HFFc6 (cell line): Measurements from ENCODE around the gene ADGRD2. TPM values are rescaled to one million over a fixed set of nuclear protein-coding genes. Genes with fewer than 3 reads are reported as not detected.

ENCODE experiments used
- DNase-seq: peaks from one replicate; pipeline ENCODE4 v3.0.0-alpha.2; 2018
- H3K27ac Mint-ChIP-seq: 2 replicates; pipeline ENCODE4 v1.8.0; 2020; ENCODE audit warnings: mild to moderate bottlenecking, mixed read lengths
- H3K27me3 Mint-ChIP-seq: 2 replicates; pipeline ENCODE4 v1.8.0; 2021; ENCODE audit warnings: mild to moderate bottlenecking, moderate library complexity, mixed read lengths; ENCODE audit not compliant: insufficient read depth
- H3K36me3 Mint-ChIP-seq: 2 replicates; pipeline ENCODE4 v1.8.0; 2021; ENCODE audit warnings: low read depth, mixed read lengths
- H3K4me1 Mint-ChIP-seq: 2 replicates; pipeline ENCODE4 v1.8.0; 2020; ENCODE audit warnings: low read depth, mixed read lengths
- H3K4me3 Mint-ChIP-seq: 2 replicates; pipeline ENCODE4 v1.8.0; 2020; ENCODE audit warnings: mild to moderate bottlenecking, moderate library complexity, mixed read lengths
- H3K9me3 Mint-ChIP-seq: 2 replicates; pipeline ENCODE4 v1.8.0; 2020; ENCODE audit warnings: mild to moderate bottlenecking, mixed read lengths
- total RNA-seq, 6 experiments: library from RNA; stranded (reverse); fragmentation: NEBNext Ultra II Directional; extraction: Animal tissue kit (Norgen Biotek cat#: 25700); gene quantifications; 2 replicates in 1 of 6; 3 replicates in 5 of 6; pipeline ENCODE4 v1.2.3, GENCODE V29; 2021
- TF ChIP-seq, protein P1 (sequence below): fragments of 200-600 bp; sonication (generic); IDR thresholded peaks from 2 replicates; pipeline ENCODE4 v1.5.0; 2021; ENCODE audit warnings: antibody characterized with exemption, mild to moderate bottlenecking

Gene ADGRD2
- total RNA-seq, 6 experiments from 2014 or later = not detected

DNA sequence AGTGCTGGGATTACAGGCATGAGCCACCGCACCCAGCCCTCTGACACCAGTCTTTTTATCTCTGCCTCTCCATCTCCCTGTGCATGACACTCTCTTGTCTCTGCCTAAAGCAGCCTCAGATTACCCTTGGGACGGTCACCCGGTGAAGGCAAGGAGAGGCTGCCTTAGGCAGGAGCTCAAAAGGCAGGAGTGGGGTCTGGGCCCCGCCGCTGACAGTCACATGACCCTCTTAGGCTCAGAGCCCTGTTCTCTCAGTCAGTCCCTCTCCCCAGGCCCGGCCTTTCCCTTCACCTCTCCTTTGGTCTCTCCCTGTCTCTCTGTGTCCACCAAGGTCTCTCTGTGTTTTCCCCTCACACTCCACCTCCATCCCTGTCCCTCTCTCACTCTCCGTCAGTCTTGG lies 22.5 kb downstream of the ADGRD2 start:
- Mint-ChIP-seq H3K4me3 (no peak overlapping the region), H3K36me3 (no peaks in the 10 kb centered on the region), H3K4me1 (no peaks in the 10 kb centered on the region), H3K27me3 (peaks cover 33% of the 10 kb centered on the region), H3K27ac (no peak overlapping the region), H3K9me3 (no peaks in the 10 kb centered on the region)
- TF ChIP-seq, protein P1, sequence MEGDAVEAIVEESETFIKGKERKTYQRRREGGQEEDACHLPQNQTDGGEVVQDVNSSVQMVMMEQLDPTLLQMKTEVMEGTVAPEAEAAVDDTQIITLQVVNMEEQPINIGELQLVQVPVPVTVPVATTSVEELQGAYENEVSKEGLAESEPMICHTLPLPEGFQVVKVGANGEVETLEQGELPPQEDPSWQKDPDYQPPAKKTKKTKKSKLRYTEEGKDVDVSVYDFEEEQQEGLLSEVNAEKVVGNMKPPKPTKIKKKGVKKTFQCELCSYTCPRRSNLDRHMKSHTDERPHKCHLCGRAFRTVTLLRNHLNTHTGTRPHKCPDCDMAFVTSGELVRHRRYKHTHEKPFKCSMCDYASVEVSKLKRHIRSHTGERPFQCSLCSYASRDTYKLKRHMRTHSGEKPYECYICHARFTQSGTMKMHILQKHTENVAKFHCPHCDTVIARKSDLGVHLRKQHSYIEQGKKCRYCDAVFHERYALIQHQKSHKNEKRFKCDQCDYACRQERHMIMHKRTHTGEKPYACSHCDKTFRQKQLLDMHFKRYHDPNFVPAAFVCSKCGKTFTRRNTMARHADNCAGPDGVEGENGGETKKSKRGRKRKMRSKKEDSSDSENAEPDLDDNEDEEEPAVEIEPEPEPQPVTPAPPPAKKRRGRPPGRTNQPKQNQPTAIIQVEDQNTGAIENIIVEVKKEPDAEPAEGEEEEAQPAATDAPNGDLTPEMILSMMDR = no peak
- no peak for DNase-seq

DNA sequence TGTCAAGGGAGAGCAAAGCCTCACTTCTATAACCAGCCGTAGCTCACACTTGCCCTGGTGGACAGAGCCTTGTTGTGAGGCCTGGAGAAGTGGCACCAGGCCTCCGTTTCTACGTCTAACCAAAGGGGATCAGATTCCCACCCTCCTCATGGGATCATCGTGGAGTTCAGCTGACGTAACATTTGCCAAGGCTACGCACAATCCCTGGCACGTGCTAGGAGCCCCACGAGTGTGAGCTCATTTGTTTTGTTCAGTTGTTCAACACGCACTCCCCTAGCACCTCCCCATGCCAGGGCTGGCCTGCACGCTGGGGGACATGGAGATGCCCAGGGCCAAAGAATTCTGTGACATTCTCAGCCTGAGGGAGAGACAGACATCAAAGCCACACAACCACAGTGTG lies 23.1 kb downstream of the ADGRD2 start:
- H3K9me3 Mint-ChIP-seq = no peaks in the 10 kb centered on the region
- no peaks in the 10 kb centered on the region for H3K36me3 Mint-ChIP-seq
- H3K27me3 Mint-ChIP-seq = peaks cover 33% of the 10 kb centered on the region
- H3K4me1 Mint-ChIP-seq = no peaks in the 10 kb centered on the region
- no peak overlapping the region for H3K4me3 Mint-ChIP-seq
- TF ChIP-seq, protein P1 = no peak
- no peak overlapping the region for H3K27ac Mint-ChIP-seq
- no peak for DNase-seq

DNA sequence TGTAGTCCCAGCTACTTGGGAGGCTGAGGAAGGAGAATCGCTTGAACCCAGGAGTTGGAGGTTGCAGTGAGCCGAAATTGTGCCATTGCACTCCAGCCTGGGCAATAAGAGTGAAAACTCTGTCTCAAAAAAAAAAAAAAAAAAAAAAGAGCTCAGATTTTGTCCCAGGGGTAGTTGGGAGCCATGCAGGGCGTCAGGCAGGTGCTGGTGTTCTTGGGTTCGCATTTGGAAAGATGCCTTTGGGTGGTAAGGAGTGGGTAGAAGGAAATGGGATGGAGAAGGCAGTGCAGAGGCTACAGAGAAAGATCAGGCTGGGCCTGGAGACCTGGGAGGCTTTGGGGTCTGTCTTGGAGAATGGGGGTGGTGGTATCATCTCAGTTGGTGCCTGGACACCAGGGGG lies 23.9 kb downstream of the ADGRD2 start:
- Mint-ChIP-seq H3K27ac (no peak overlapping the region), H3K36me3 (no peaks in the 10 kb centered on the region), H3K27me3 (peaks cover 29% of the 10 kb centered on the region), H3K4me3 (no peak overlapping the region), H3K9me3 (no peaks in the 10 kb centered on the region), H3K4me1 (no peaks in the 10 kb centered on the region)
- TF ChIP-seq, protein P1 = no peak
- no peak for DNase-seq

DNA sequence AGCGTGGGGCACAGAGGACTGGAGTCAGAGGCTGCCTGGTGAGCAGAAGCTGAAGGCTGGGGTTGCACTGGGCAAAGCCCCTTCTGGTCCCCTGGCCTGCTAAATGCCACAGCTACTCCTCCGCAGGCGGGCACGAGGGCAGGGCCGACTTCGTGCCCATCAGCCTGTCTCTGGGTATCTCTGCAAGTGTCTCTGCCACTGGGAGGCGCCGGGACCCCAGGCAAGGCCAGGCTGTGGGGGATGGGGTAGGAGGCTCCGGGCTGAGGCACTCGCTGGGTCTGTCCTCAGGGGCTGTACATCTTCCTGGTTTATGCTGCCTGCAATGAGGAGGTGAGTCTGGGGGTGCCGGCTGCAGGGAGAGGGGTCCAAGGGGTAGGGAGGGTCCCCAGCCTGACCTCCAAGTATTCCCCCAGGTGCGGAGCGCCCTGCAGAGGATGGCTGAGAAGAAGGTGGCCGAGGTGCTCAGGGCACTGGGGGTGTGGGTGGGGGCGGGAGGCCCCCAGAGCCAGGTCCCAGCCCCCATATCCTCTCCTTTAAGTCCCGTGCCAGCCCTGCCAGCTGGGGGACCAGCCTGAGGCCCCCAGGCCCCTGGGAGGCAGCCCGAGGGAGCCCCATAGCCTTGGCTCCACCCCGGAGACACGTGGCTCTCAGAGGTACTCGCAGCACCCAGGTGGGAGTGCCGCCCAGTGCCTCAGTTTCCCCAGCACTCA lies 25.1 kb downstream of the ADGRD2 start:
- Mint-ChIP-seq H3K27me3 (peaks cover 28% of the 10 kb centered on the region), H3K4me1 (no peaks in the 10 kb centered on the region), H3K4me3 (no peak overlapping the region), H3K27ac (no peak overlapping the region), H3K36me3 (no peaks in the 10 kb centered on the region), H3K9me3 (no peaks in the 10 kb centered on the region)
- no peak for DNase-seq
- TF ChIP-seq, protein P1 = no peak

DNA sequence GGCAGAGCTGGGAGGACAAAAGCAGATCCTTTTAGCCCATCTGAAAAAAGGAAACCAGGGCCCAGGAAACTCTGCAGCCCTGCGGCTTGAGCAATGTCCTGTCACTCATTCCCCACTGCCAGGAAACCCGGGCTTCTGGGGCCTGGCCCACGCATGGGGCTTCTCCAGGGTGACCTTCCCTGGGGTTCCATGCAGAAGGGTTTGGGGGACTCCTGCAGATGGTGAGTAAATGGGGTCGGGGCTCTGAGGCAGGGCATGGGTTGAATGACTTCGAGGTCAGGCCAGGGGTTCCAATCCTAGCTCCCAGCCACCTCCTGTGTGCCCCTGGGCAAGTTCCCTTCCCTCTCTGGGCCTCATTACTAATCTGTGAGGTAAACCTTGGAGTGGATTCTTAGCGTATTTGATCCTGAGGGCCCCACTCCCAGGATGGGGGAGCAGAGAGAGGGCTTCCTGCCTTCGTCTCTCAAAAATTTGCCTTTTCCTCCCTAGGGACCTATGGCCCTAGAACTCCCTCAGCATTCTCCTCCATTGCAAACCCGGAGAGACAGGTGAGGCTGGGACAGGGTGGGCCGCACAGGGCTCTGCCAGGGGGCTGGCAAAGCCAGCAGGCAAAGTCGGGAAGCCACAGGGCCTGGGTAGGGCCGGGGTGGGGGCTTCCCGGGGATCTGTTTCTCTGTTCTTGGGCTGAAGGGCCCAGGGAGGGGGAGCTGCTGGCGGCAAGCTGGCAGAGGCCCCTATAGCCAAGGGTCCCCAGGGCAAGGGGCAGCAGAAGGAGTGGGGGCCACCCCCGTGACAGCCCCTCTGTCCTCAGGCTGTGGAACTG lies 25.8 kb downstream of the ADGRD2 start:
- DNase-seq = no peak
- TF ChIP-seq, protein P1 = no peak
- Mint-ChIP-seq H3K27me3 (peaks cover 28% of the 10 kb centered on the region), H3K36me3 (no peaks in the 10 kb centered on the region), H3K4me1 (no peaks in the 10 kb centered on the region), H3K4me3 (no peak overlapping the region), H3K27ac (no peak overlapping the region), H3K9me3 (no peaks in the 10 kb centered on the region)
